ENCODE results near the gene CACNA1S.

CACNA1S gene

GRCh38 chr1:201114245-201115131, 2.3 kb upstream of the CACNA1S start:
- peak; percentile 82 for DNase-seq

GRCh38 chr1:201113451-201114244, 1.4 kb upstream of the CACNA1S start:
- DNase-seq = no peak

GRCh38 chr1:201112926-201113325, 700 bp upstream of the CACNA1S start:
- no peak for DNase-seq

GRCh38 chr1:201111672-201112071, 554 bp downstream of the CACNA1S start:
- no peak for DNase-seq

- DNase-seq = no peak
Observed at GRCh38 chr1:201111156-201111555, 1.1 kb downstream of the CACNA1S start.

GRCh38 chr1:201110616-201111015, 1.6 kb downstream of the CACNA1S start:
- DNase-seq = no peak

- DNase-seq = no peak
Observed at GRCh38 chr1:201110138-201110537, 2.1 kb downstream of the CACNA1S start.

GRCh38 chr1:201109651-201110050, 2.6 kb downstream of the CACNA1S start:
- no peak for DNase-seq

GRCh38 chr1:201108614-201109013, 3.6 kb downstream of the CACNA1S start:
- DNase-seq = no peak

GRCh38 chr1:201105688-201106087, 6.5 kb downstream of the CACNA1S start:
- DNase-seq = no peak

GRCh38 chr1:201104141-201104540, 8.1 kb downstream of the CACNA1S start:
- no peak for DNase-seq

GRCh38 chr1:201103666-201104065, 8.6 kb downstream of the CACNA1S start:
- no peak for DNase-seq

- DNase-seq = no peak
Observed at GRCh38 chr1:201100169-201100930, 11.9 kb downstream of the CACNA1S start.

- no peak for DNase-seq
Observed at GRCh38 chr1:201098992-201099677, 13.1 kb downstream of the CACNA1S start.

GRCh38 chr1:201096977-201097856, 15.0 kb downstream of the CACNA1S start:
- no peak for DNase-seq

- no peak for DNase-seq
Observed at GRCh38 chr1:201096041-201096461, 16.2 kb downstream of the CACNA1S start.

- DNase-seq = no peak
Observed at GRCh38 chr1:201095581-201095980, 16.6 kb downstream of the CACNA1S start.

- DNase-seq = no peak
Observed at GRCh38 chr1:201094832-201095231, 17.4 kb downstream of the CACNA1S start.

- no peak for DNase-seq
Observed at GRCh38 chr1:201093962-201094361, 18.3 kb downstream of the CACNA1S start.

- DNase-seq = no peak
Observed at GRCh38 chr1:201093561-201093960, 18.7 kb downstream of the CACNA1S start.

- DNase-seq = no peak
Observed at GRCh38 chr1:201092738-201093137, 19.5 kb downstream of the CACNA1S start.

- no peak for DNase-seq
Observed at GRCh38 chr1:201091256-201091655, 21.0 kb downstream of the CACNA1S start.
